Measurements from ENCODE around the gene SEMA3F.

- no peak for TF ChIP-seq POLR2A (IDR thresholded peaks at IDR 0.05)
- no peak for TF ChIP-seq CTCF (IDR thresholded peaks at IDR 0.05)
- no peak for TF ChIP-seq POLR2AphosphoS5 (IDR thresholded peaks at IDR 0.05; ENCODE audit: insufficient read depth in 1 of 2, low read depth in 1 of 2)
These were observed 4.7 kb upstream of the SEMA3F start for GRCh38 chr3:50150404-50150750.
